ES-I3 (cell line): ENCODE measurements around the gene PLCB4.

Source experiments
- H3K36me3 ChIP-seq: 2 replicates; pipeline ENCODE4 v1.6.1; 2013; ENCODE audit warnings: mild to moderate bottlenecking, low read length, control low read depth, moderate library complexity; ENCODE audit not compliant: insufficient read depth
- H3K4me1 ChIP-seq: 2 replicates; pipeline ENCODE4 v1.6.1; 2013; ENCODE audit warnings: mild to moderate bottlenecking, control low read depth, low read length; ENCODE audit not compliant: insufficient read depth
- H3K9ac ChIP-seq: 2 replicates; pipeline ENCODE4 v1.6.1; 2013; ENCODE audit warnings: low read depth, mild to moderate bottlenecking, low read length, moderate library complexity
- H3K9me3 ChIP-seq: 2 replicates; pipeline ENCODE4 v1.6.1; 2013; ENCODE audit warnings: mild to moderate bottlenecking, low read length, moderate library complexity; ENCODE audit not compliant: control insufficient read depth, insufficient read depth

The PLCB4 gene

DNA sequence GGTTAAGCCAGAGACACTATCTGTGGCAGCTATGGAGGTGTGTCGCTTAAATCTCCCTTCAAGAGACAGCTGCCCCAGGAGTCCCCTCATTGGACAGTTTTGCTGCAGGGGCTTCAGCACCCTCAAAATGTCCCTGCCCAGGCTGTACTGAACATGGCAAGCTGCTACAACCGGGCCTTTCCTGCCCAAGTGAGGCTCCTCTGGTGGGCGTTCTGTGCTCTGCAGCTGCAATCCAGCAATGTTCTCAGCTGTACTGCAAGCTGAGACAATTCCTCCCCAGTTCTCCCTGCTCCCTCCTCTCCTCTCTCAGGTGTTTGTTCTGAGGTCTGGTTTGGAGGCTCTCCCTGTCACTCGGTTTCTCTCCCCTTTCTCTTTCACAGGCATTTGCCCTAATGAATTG is 254.7 kb downstream of the PLCB4 start:
- no peaks in the 10 kb centered on the region for H3K9me3 ChIP-seq
- peaks cover 9% of the 10 kb centered on the region; the same call in 1 of the 2 replicates for H3K4me1 ChIP-seq
- no peaks in the 10 kb centered on the region; the same call in 1 of the 2 replicates for H3K36me3 ChIP-seq
- H3K9ac ChIP-seq: no peak overlapping the region

DNA sequence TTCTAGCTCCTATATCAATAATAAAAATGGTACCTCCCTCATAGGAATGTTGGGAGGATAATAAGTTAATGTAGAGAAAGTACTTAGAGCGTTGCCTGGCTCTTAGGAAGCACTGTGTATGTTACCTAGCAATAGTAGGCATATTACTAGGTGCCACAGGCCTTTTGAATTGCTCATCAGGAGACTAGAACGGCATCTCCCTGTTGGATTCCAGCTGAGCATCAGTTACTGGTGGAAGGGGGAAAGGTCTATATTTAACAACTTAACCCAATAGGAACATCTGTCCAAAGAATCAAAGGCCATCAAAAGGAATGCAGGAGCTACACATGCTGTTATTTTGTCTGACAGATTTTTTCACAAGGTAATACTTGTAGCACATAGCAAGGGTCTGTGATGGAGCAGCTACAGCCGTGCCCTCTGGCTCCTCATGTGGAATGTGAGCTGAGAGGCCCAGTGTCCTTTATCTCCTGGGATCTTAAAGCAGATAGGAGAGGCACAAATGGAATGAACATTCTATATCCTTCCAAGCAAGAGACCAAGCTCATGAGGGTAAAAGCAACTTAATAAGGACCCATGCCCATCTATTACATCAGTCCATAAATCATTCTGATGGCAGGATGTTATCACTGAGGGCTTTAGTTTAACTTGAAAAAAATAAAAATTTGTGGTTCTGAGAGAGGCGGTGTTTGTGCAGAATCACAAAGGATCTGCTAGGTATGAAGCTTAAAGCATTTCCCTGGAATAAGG is 260.6 kb downstream of the PLCB4 start:
- H3K36me3 ChIP-seq: no peaks in the 10 kb centered on the region
- H3K9ac ChIP-seq: no peak overlapping the region
- H3K4me1 ChIP-seq: peaks cover 16% of the 10 kb centered on the region
- no peaks in the 10 kb centered on the region; the same call in 1 of the 2 replicates for H3K9me3 ChIP-seq

DNA sequence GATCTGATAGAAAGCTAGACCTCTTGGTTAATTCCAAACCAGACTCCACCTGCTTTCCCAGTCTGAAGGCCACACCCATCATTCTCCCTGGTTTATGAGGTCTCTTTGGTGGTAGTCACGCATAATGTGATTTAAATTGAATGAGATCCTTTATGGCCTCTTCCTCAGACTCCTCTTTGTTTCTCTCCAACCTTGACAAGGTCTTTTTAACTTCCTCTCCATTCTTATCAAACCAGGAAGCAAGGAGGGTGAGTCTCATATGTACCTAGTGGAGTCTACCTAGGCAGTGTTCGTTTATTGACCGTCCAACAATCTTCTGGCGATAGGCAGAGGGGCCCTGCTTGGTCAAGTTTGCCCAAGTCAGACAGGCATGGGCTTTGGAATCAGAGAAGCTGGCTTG is 261.3 kb downstream of the PLCB4 start:
- peaks cover 16% of the 10 kb centered on the region for H3K4me1 ChIP-seq
- no peaks in the 10 kb centered on the region for H3K36me3 ChIP-seq
- no peak overlapping the region for H3K9ac ChIP-seq
- no peaks in the 10 kb centered on the region; the same call in 1 of the 2 replicates for H3K9me3 ChIP-seq

DNA sequence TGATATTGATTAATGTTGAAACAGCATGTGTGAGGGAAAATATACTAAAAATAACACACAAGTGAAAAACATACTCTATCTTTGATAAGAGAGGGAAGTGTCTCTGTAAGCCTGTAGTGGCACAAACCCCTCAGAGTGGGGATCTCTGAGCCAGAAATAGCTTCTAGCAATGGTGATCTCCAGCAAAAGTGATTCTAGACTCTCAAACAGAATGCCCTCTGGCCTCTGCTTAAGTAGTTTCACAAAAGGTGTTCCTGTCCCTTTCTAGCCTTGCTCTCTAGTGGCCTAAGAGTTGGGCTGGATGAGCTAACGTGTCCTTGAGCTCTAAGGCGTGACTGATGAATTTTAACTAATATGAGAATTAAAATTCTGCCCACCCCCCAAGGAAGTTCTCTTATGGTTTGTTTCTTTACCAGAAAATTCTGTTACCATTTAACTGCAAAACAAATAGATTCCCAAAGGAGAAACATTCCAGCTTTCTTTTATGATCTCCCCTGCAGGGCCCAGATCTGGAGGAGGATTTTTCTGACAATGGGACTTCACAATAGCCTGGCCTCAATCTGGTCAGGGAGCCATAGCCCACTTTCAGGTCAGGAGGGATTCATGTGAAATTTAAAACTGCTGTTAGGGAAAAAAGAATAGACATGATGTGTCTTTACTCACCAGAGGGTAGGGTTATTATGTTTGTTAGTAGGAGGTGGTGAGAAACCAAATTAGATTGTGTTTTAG is 263.0 kb downstream of the PLCB4 start:
- no peaks in the 10 kb centered on the region; the same call in 1 of the 2 replicates for H3K9me3 ChIP-seq
- H3K4me1 ChIP-seq: peaks cover 16% of the 10 kb centered on the region
- no peak overlapping the region for H3K9ac ChIP-seq
- no peaks in the 10 kb centered on the region for H3K36me3 ChIP-seq

DNA sequence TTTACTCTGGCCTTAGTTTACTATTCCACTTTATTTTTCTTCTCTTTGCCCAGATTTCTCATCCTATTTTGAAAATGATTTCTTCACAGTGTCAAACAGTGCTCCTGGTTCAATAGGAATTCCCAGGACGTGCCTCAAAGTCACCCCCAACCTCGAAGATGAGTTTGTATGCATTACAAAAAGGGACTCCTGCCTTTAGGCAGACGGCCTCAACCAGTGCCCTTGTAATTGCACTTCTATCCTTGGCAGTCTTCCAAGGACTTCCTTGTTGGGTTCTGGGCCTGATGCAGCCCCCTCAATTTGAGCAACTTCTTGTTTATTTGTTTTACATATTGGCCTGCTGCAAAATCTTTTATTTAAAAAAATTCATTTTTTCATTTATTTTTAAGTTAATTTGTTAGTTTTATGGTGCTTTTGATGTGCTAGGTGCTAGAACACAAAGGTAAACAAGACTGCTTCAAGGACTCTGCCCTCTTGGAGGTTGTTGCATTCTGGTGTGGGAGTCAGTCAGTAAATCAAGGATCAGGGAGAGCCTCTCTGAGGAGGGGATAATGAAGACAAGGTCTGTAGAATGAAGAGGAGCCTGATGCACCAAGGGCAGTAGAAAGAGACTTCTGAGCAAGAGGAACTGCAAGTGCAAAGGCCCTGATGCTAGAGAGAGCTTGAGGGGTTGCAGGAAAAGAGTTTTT is 264.0 kb downstream of the PLCB4 start:
- no peaks in the 10 kb centered on the region; the same call in 1 of the 2 replicates for H3K9me3 ChIP-seq
- H3K4me1 ChIP-seq: peaks cover 16% of the 10 kb centered on the region
- H3K9ac ChIP-seq: no peak overlapping the region
- H3K36me3 ChIP-seq: no peaks in the 10 kb centered on the region

DNA sequence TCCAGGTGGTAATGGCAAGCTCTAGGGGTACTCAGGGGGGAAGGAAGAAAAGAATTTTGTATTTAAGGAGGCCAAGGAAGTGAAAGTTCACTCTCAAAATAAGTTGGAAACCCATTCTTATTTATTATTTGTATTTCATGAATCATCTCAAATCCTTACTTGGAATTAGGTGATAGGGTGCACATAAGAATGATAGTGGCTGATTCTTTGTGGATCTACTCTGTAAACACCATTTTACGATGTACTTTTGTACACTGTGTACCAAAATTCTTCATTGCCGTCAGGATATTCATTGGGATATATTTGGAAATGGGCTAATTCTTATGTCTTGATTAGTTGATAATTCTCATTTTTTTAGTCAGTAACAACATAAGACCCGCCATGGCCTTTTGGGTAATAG is 266.0 kb downstream of the PLCB4 start:
- H3K4me1 ChIP-seq: peaks cover 10% of the 10 kb centered on the region
- H3K9ac ChIP-seq: no peak overlapping the region
- no peaks in the 10 kb centered on the region for H3K36me3 ChIP-seq
- H3K9me3 ChIP-seq: no peaks in the 10 kb centered on the region; the same call in 1 of the 2 replicates

DNA sequence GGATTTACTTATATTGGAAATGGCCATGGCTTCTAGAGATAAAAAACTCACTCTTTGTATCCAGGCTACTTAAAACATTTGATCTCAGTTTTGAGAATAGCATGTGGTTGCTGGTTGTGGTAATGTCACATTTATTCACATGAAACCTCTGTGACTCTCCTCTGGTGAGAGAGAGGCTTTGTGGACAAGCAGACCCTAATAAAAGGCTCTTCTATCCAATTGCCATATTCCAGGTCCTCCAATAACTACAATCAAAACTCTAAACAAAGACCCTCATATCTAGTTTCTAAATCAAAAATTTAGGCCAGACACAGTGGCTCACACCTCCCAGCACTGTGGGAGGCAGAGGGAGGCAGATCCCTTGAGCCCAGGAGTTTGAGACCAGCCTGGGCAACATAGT is 269.2 kb downstream of the PLCB4 start:
- H3K36me3 ChIP-seq: no peaks in the 10 kb centered on the region
- no peak overlapping the region for H3K9ac ChIP-seq
- no peaks in the 10 kb centered on the region; the same call in 1 of the 2 replicates for H3K9me3 ChIP-seq
- no peaks in the 10 kb centered on the region for H3K4me1 ChIP-seq

DNA sequence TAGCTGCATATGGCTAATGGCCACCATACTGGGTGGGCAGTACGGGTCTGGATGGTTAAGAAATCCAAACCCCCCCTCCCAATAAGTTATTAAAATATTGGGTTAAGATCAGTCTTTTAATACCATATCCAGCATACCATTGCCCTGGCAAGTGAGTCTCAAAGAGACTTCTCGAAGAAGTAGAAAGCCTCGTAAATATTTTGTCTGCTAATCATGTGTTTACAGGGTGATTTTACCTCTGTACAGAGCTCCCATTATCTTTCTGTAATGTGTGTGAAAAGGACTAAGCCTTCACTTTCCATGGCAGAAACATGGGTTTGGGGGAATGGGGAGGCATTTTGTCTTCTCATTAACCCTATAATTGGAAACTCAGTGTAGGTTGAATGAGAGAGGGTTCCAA is 270.8 kb downstream of the PLCB4 start:
- no peak overlapping the region for H3K9ac ChIP-seq
- no peaks in the 10 kb centered on the region for H3K4me1 ChIP-seq
- no peaks in the 10 kb centered on the region for H3K9me3 ChIP-seq
- no peaks in the 10 kb centered on the region for H3K36me3 ChIP-seq

DNA sequence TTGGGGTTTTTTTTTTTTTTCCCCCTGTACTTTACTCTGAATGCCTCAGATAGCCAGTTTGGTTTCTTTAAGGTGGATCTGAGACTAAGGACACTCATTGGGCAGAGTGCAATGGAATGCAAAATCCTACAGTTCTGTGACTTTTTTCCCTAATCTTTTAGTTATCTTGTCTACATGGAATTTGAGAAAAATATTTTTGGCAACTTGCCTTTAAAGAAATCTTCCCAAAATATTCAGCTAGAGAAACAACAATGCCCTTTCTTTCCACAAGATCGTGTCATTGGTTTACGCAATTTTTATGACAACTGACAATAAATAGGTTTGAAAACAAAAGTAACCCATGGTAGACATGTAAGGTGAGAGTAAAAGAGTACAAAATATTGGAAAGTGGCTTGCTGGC is 273.8 kb downstream of the PLCB4 start:
- no peaks in the 10 kb centered on the region for H3K36me3 ChIP-seq
- no peaks in the 10 kb centered on the region for H3K9me3 ChIP-seq
- H3K9ac ChIP-seq: no peak overlapping the region
- 0 out of 2 replicates have a peak, but pooled peaks cover 5% of the 10 kb centered on the region for H3K4me1 ChIP-seq

DNA sequence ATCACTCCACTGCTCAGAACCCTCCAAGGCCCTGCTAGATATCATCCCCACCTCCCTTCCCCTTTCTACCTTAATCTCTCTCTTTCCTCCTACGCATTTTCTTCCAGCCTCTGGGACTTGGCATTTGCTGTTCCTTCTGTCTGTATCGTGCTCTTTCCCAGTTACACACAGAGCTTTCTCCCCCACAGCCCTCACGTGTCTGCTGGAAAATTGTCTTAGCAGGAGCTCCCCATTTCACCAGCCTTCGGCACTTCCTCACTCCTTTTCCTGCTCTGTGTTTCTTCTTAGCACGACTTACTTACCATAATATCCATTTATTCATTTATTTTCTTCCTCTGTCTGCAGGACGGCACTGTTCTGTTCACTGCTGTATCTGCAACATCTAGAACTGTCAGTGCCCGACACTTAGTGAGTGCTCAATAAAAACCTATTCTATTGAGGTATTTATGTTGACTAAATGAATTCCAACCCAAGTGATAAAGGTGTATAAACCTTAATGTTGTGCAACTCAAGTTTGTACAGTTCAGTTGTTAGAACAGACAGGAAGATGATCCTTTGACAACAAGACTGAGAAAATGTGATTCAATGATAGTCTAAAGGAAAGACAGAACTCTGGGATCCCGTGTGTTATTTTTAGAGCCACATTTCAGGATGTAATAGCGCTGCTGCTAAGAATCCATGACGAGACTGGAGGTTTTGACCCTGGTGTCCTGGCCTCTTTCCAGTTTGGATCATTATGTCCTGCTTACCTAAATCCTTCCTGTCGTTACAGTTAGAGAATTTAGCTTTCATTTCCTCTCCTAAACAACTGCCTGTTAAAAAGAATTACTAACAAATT is 275.4 kb downstream of the PLCB4 start:
- Histone ChIP-seq H3K9ac (no peak overlapping the region), H3K36me3 (no peaks in the 10 kb centered on the region), H3K4me1 (0 out of 2 replicates have a peak, but pooled peaks cover 10% of the 10 kb centered on the region), H3K9me3 (no peaks in the 10 kb centered on the region)

DNA sequence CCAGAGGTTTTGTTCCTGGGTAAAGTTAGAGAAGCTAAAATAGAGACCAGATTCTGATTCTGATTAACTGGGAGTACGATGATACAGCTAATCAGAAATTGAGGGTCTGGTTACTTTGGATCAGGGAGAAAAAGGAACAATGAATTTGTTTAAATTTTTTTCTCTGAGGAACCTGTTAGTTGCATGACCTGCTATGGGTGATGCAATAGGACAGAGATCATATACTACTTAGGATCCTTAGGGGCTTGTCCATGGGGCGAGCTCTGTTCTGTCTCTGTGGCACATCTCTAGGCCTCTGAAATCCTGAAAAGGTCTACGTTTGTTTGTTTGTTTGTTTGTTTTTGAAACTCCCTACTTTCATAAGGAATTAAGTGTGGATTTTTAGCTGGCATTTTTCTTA is 279.4 kb downstream of the PLCB4 start:
- H3K36me3 ChIP-seq: no peaks in the 10 kb centered on the region
- 0 out of 2 replicates have a peak, but pooled peaks cover 10% of the 10 kb centered on the region for H3K4me1 ChIP-seq
- H3K9ac ChIP-seq: no peak overlapping the region
- no peaks in the 10 kb centered on the region for H3K9me3 ChIP-seq

DNA sequence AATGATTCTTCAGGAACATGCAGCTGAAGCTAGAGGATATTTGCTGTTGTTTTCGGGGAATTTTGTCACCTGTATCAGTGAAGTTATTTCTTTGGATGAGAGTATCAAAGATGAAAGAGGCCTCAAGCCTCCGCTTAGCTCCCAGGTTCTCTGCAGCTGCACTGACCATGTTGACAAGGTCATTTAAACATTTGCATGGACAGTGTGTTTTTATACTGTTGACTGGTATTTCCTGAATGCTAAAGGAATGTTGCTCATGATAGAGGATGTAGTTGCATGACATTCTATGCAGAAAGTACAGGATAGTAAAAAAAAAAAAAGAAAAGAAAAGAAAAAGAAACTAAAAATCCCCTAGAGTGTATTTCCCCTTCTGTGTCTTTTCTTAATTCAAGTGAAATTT is 279.9 kb downstream of the PLCB4 start:
- Histone ChIP-seq H3K9ac (no peak overlapping the region), H3K9me3 (no peaks in the 10 kb centered on the region), H3K4me1 (0 out of 2 replicates have a peak, but pooled peaks cover 10% of the 10 kb centered on the region), H3K36me3 (no peaks in the 10 kb centered on the region)

DNA sequence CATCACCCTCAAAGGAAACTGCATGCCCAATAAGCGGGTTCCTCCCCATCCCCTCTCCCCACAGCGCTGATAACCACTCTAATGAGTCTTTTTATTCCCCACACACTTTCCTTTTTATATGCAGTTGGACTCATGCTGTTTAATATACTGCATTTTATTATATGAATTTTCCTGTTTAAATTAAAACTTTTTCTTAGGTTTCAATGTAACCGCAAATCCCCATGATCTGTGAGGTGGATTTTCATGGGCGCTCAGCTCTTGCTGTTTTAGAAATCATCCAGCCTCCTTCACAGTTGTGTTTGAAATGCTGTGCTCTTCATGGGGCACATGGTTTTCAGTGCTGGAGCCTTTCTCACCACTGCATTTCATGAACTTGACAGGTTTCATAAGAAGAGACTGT is 280.4 kb downstream of the PLCB4 start:
- Histone ChIP-seq H3K4me1 (0 out of 2 replicates have a peak, but pooled peaks cover 10% of the 10 kb centered on the region), H3K36me3 (no peaks in the 10 kb centered on the region), H3K9ac (no peak overlapping the region), H3K9me3 (no peaks in the 10 kb centered on the region)

DNA sequence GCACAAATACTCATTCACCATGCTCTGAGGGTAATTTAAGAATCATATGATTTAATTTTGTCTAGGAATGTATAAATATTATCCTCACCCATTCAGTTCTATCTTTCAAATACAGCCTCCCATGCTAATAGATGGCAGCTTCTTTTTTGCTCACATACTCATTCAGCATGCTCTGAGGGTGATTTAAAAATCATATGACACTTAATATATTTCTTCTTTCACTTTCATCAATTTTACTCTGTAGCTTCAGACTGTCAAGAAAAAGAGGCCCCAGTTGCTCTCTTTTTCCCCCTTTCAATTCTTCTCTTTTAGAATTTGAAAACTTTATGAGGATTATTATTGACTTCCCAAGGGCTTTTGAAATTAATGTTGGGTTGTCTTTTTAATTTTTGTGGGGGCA is 283.9 kb downstream of the PLCB4 start:
- Histone ChIP-seq H3K9me3 (no peaks in the 10 kb centered on the region), H3K9ac (no peak overlapping the region), H3K4me1 (0 out of 2 replicates have a peak, but pooled peaks cover 5% of the 10 kb centered on the region), H3K36me3 (no peaks in the 10 kb centered on the region)
